Measurements from ENCODE around the gene RAP1GDS1.

DNA sequence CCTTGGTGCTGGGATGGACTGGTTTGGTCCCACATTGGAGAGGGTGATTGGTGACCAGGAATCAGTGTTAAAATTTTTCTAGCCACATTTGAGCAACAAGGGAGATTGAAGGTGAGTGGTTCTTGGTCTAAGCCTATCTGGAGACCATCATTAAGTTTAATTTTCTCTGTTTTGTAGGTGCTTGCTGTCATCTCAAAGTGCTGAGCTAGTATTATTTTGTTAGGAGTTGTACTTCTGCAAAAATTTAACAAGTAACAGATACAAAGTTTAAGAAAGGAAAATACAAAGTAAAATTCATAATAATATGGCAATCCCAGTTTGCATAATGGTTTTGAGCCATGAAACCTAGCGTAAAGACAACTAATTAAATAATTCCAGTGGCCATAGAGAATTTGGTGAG is 66.5 kb downstream of the RAP1GDS1 start:
- TF ChIP-seq POLR2A (IDR thresholded peaks at IDR 0.05; ENCODE audit: low read length) (no peak), GATA1 (IDR thresholded peaks at IDR 0.05; ENCODE audit: low read depth, low read length) (no peak)
